Neural cell (in vitro differentiated cells): ENCODE data around the gene FAM228B.

ENCODE experiments used
- CTCF ChIP-seq: fragments of 450-650 bp; IDR thresholded peaks from 2 replicates; pipeline ENCODE4 v1.5.1; 2014; ENCODE audit warnings: antibody characterized with exemption, mild to moderate bottlenecking, moderate library complexity; ENCODE audit not compliant: poor library complexity, severe bottlenecking
- EP300 ChIP-seq: fragments of 450-650 bp; conservative IDR thresholded peaks from 2 replicates; pipeline ENCODE4 v1.6.1; 2014; ENCODE audit warnings: antibody characterized with exemption, mild to moderate bottlenecking, moderate library complexity; ENCODE audit not compliant: poor library complexity, severe bottlenecking
- EZH2 ChIP-seq: fragments of 200-600, 300-800 bp; shearing (Covaris generic), sonication (generic); IDR thresholded peaks from 2 replicates; pipeline ENCODE4 v1.6.1; 2014; ENCODE audit warnings: antibody characterized with exemption, low read length, borderline replicate concordance, mild to moderate bottlenecking; ENCODE audit not compliant: insufficient read depth, poor library complexity, severe bottlenecking
- POLR2AphosphoS5 ChIP-seq: IDR thresholded peaks from 2 replicates; pipeline ENCODE4 v1.6.1; 2012
- RAD21 ChIP-seq: fragments of 450-650 bp; conservative IDR thresholded peaks from 2 replicates; pipeline ENCODE4 v1.6.1; 2014; ENCODE audit warnings: antibody characterized with exemption, mild to moderate bottlenecking, moderate library complexity
- REST ChIP-seq: IDR thresholded peaks from 2 replicates; pipeline ENCODE4 v1.6.1; 2012; ENCODE audit warnings: borderline replicate concordance
- TAF1 ChIP-seq: IDR thresholded peaks from 2 replicates; pipeline ENCODE4 v1.6.1; 2012; ENCODE audit warnings: low read depth

GRCh38 chr2:24199968-24200590, 76.8 kb downstream of the FAM228B start:
- TF ChIP-seq RAD21 = no peak
- no peak for TF ChIP-seq EZH2
- TF ChIP-seq POLR2AphosphoS5 = no peak
- no peak for TF ChIP-seq CTCF
- no peak for TF ChIP-seq TAF1
- TF ChIP-seq REST = no peak
- TF ChIP-seq EP300 = no peak
